CD4-positive, alpha-beta T cell (primary cell): ENCODE measurements around the gene HHIP. TPM values are rescaled to one million over a fixed set of nuclear protein-coding genes. Genes with fewer than 3 reads are reported as not detected.

Experiments
- ATAC-seq: fragments of 200-7000 bp; cut with Tn5 transposase; one replicate; pipeline ENCODE4 v1.10.0; 2022; ENCODE audit warnings: mild to moderate bottlenecking; ENCODE audit not compliant: poor library complexity
- CTCF ChIA-PET: fragments of 350-600 bp; sonication (Branson Sonifier 250); formaldehyde crosslinking; loops from one replicate; lab custom pipeline; 2021; ENCODE audit warnings: antibody characterized with exemption, inconsistent platforms; lab: Charles Lee
- POLR2A ChIA-PET: fragments of 350-600 bp; sonication (Branson Sonifier 250); formaldehyde crosslinking; loops from one replicate; lab custom pipeline; 2021; ENCODE audit warnings: antibody characterized with exemption, inconsistent platforms; lab: Charles Lee
- DNase-seq, 14 experiments: peaks; one replicate each; pipeline ENCODE4 v3.0.0-alpha.2; 2013 to 2020; ENCODE audit warnings: mixed read lengths in 2 of 14
- H3K27ac ChIP-seq, 2 donors: one replicate each; pipeline versions ENCODE4 v1.5.1 to v1.7.0; 2013; ENCODE audit warnings: low read length in 2 of 2, low read depth in 1 of 2, mild to moderate bottlenecking in 1 of 2
- H3K27me3 ChIP-seq, 2 experiments: 1 replicate in 1 of 2; 2 replicates in 1 of 2; pipeline versions ENCODE4 v1.6.1 to v1.7.0; 2013; ENCODE audit warnings: low read length in 2 of 2, control low read depth in 1 of 2, mild to moderate bottlenecking in 1 of 2, moderate library complexity in 1 of 2; ENCODE audit not compliant: insufficient read depth in 2 of 2, control insufficient read depth in 1 of 2
- H3K36me3 ChIP-seq: one replicate; pipeline ENCODE4 v1.6.1; 2013; ENCODE audit warnings: low read length, control low read depth; ENCODE audit not compliant: insufficient read depth
- H3K4me1 ChIP-seq: one replicate; pipeline ENCODE4 v1.6.1; 2013; ENCODE audit warnings: low read length, control low read depth; ENCODE audit not compliant: insufficient read depth
- H3K4me3 ChIP-seq: one replicate; pipeline ENCODE4 v1.5.1; 2013; ENCODE audit warnings: mild to moderate bottlenecking, low read length, moderate library complexity
- H3K9me3 ChIP-seq, 2 experiments: 1 replicate in 1 of 2; 2 replicates in 1 of 2; pipeline versions ENCODE4 v1.6.1 to v1.7.0; 2013; ENCODE audit warnings: low read length in 2 of 2, mild to moderate bottlenecking in 2 of 2, control low read depth in 1 of 2, moderate library complexity in 1 of 2; ENCODE audit not compliant: control insufficient read depth in 1 of 2, insufficient read depth in 1 of 2
- H3K27ac Mint-ChIP-seq: one replicate; pipeline ENCODE4 v1.8.0; 2020; ENCODE audit warnings: mixed read lengths
- H3K27me3 Mint-ChIP-seq: one replicate; pipeline ENCODE4 v1.8.0; 2021; ENCODE audit warnings: mixed read lengths
- H3K36me3 Mint-ChIP-seq: one replicate; pipeline ENCODE4 v1.8.0; 2021; ENCODE audit warnings: low read depth, mixed read lengths
- H3K4me1 Mint-ChIP-seq: one replicate; pipeline ENCODE4 v1.8.0; 2021; ENCODE audit warnings: low read depth, mixed read lengths
- H3K4me3 Mint-ChIP-seq: one replicate; pipeline ENCODE4 v1.8.0; 2020; ENCODE audit warnings: mild to moderate bottlenecking, mixed read lengths
- H3K9me3 Mint-ChIP-seq: one replicate; pipeline ENCODE4 v1.8.0; 2020; ENCODE audit warnings: mixed read lengths
- CTCF ChIP-seq: fragments of 200-600 bp; IDR thresholded peaks from one replicate; pipeline ENCODE4 v1.8.0; 2022; ENCODE audit warnings: antibody characterized with exemption, mild to moderate bottlenecking
- intact Hi-C, 2 experiments: fragments of 100-400 bp; cut with DNase I in 1 of 2; cut with micrococcal nuclease in 1 of 2; formaldehyde crosslinking; loops; one replicate each; pipeline versions ENCODE4 v1.15.1 to v1.9.0; 2023 to 2025; cut with DNase I, micrococcal nuclease
- total RNA-seq, 174 experiments: library from RNA in 2 of 174; stranded (reverse) in 2 of 174; gene quantifications; one replicate each; pipeline ENCODE4 v1.2.3 and lab custom pipeline; 2021 to 2026

Gene HHIP
- total RNA-seq, 2 experiments from 2014 or later: not detected

- no peaks in the 10 kb centered on the region for H3K27me3 ChIP-seq
- no peak overlapping the region for H3K27ac ChIP-seq
- H3K4me1 ChIP-seq: no peaks in the 10 kb centered on the region
- no peaks in the 10 kb centered on the region for H3K9me3 ChIP-seq
- no peak overlapping the region for H3K4me3 Mint-ChIP-seq
- no peaks in the 10 kb centered on the region for H3K27me3 Mint-ChIP-seq
- no peak for DNase-seq
- ATAC-seq: no peak
- H3K4me3 ChIP-seq: no peak overlapping the region
- TF ChIP-seq CTCF: no peak
- H3K36me3 Mint-ChIP-seq: no peaks in the 10 kb centered on the region
- H3K36me3 ChIP-seq: no peaks in the 10 kb centered on the region
- intact Hi-C loops: no loop called here
- ChIA-PET CTCF (no interaction called here), POLR2A (no interaction called here)
- no peaks in the 10 kb centered on the region for H3K9me3 Mint-ChIP-seq
- no peak overlapping the region for H3K27ac Mint-ChIP-seq
- H3K4me1 Mint-ChIP-seq: no peaks in the 10 kb centered on the region
Observed at GRCh38 chr4:144709793-144710525, 64.0 kb downstream of the HHIP start.

- intact Hi-C loops: no loop called here
- Histone ChIP-seq H3K4me3 (no peak overlapping the region), H3K4me1 (no peaks in the 10 kb centered on the region), H3K36me3 (no peaks in the 10 kb centered on the region), H3K27ac (no peak overlapping the region), H3K9me3 (no peaks in the 10 kb centered on the region), H3K27me3 (no peaks in the 10 kb centered on the region)
- TF ChIP-seq CTCF: no peak
- Mint-ChIP-seq H3K27me3 (no peaks in the 10 kb centered on the region), H3K36me3 (no peaks in the 10 kb centered on the region), H3K4me3 (no peak overlapping the region), H3K27ac (no peak overlapping the region), H3K9me3 (no peaks in the 10 kb centered on the region), H3K4me1 (no peaks in the 10 kb centered on the region)
- ATAC-seq (no peak), DNase-seq (no peak)
- ChIA-PET CTCF (no interaction called here), POLR2A (no interaction called here)
Observed at GRCh38 chr4:144710526-144710912, 64.6 kb downstream of the HHIP start.

- H3K27ac Mint-ChIP-seq: no peak overlapping the region
- POLR2A ChIA-PET: no interaction called here
- Histone ChIP-seq H3K36me3 (no peaks in the 10 kb centered on the region), H3K27me3 (no peaks in the 10 kb centered on the region), H3K4me1 (no peaks in the 10 kb centered on the region), H3K27ac (no peak overlapping the region), H3K9me3 (no peaks in the 10 kb centered on the region), H3K4me3 (no peak overlapping the region)
- no peaks in the 10 kb centered on the region for H3K9me3 Mint-ChIP-seq
- DNase-seq (no peak), ATAC-seq (no peak)
- no peak for TF ChIP-seq CTCF
- CTCF ChIA-PET: interaction anchor here (0.5 kb wide), 1 partner anchor 9 kb away, joined by 4 read pairs; no protein-coding TSS in a partner anchor
- no peaks in the 10 kb centered on the region for H3K4me1 Mint-ChIP-seq
- no peaks in the 10 kb centered on the region for H3K27me3 Mint-ChIP-seq
- intact Hi-C loops: no loop called here
- no peaks in the 10 kb centered on the region for H3K36me3 Mint-ChIP-seq
- H3K4me3 Mint-ChIP-seq: no peak overlapping the region
Observed at GRCh38 chr4:144711700-144712456, 65.9 kb downstream of the HHIP start.
